Smooth muscle cell of trachea (primary cell): Measurements from ENCODE around the gene METAP1. TPM values are rescaled to one million over a fixed set of nuclear protein-coding genes. Genes with fewer than 3 reads are reported as not detected.

Experiments
- total RNA-seq: library from RNA; depleted of rRNA; stranded (reverse); fragments of >200 nt; gene quantifications from 2 replicates; pipeline ENCODE4 v1.2.1, GENCODE V29; 2014

METAP1 gene
- 25.3 and 49.3 TPM in 2 replicates for total RNA-seq

GRCh38 chr4:98995183-98996055, at the start of gene METAP1:
METAP1 (plus strand) TSS chr4:98995721; CDS start chr4:98995754, 33 bp downstream.

DNA sequence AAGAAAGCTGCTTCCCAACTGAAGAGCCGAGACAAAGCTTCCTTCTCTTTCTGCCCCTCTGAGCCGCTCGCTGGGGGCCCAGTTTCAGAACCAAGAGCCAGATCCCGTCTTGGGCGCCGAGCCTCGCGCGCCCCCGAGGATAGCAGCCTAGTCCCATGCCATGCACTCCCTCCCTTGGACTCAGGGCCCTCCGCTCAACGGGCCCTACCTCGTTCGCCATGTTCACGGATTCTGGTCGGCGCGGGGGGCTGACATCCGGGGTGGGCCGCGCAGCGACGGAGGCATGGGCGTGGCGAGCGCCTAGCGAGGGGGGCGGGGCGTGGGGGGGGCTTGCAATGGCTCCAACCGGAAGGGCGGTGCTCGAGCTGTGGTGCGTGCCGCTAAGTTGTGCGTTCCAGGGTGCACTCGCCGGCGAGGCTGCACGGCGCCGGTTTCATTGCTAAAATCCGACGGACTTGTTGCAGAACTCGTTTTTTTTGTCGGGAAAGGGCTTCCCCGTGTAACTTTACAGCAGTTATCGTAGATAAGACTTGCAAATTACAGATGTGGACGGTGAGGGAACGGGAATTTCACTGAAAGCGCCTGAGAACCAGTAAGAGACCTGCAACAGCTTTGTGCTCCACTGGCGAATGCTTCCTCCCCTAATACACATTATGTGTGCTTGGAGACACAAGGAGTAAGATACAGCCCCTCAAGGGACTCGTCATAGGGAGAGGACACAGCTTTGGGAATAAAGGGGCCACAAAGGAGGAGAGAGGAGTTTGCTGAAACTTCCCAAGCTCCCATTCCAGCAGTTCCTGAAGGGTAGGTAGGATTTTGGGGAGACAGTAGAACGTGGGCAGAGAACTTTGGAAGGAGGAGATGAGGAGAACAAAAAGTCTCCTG, 93.2 kb downstream of the METAP1 start, which contains the start of gene ADH5:
ADH5 (minus strand) TSS at position 308 of the 885 bp plus-strand sequence; CDS start at position 220, 88 bp downstream.

Other genes with a start within 250 kb of the METAP1 start
- gene EIF4E, start 66.6 kb upstream of the METAP1 start, total RNA-seq: 118 and 235 TPM in 2 replicates
- gene ADH5, start 93.1 kb downstream of the METAP1 start, total RNA-seq: 337 and 478 TPM in 2 replicates
- not detected in 2 replicates for gene ADH4, start 148.6 kb downstream of the METAP1 start, total RNA-seq
- 0.33 TPM in 1 of 2 replicates, not detected in the other for gene ADH6, start 223.5 kb downstream of the METAP1 start, total RNA-seq